HTERT RPE-1 (cell line): ENCODE results near the gene ADPRS.

Experiments
- in situ Hi-C: fragments of 300-500 bp; cut with MboI; formaldehyde crosslinking; loops from 4 replicates; pipeline ENCODE4 v1.14.3; 2020; ENCODE audit warnings: low sequenced_read_pairs

The ADPRS gene

DNA sequence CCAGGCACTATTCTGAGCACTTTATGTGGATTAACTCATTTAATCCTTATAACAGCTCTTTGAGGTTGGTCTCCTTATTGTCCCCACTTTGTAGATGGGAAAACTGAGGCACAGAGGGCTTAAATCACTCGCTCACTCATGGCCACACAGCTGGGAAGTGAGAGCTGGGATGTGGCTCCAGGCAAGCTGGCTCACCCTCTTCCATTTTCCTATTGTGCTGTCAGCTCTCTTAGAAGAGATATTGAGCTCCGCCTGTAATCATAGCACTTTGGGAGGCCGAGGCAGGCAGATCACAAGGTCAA lies 40.2 kb downstream of the ADPRS start:
- in situ Hi-C loops: no loop called here

DNA sequence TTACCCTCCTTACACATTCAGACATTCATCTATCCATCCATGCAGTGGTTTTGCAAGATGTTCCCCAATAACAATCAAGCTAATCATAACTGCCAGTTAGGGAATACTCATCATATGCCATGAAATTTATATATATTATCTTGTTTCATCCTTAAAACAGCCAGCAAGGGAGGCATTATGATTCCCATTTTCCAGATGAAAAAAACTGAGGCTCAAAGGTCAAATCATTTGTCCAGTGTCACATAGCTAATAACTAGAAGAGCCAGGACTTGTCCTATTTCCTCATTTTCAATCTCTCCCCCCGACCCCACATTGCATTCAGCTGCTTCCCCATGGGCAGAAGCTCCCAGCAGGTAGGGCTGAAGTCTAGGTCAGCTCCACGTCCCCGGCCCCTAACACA lies 43.3 kb downstream of the ADPRS start:
- in situ Hi-C loops: no loop called here

DNA sequence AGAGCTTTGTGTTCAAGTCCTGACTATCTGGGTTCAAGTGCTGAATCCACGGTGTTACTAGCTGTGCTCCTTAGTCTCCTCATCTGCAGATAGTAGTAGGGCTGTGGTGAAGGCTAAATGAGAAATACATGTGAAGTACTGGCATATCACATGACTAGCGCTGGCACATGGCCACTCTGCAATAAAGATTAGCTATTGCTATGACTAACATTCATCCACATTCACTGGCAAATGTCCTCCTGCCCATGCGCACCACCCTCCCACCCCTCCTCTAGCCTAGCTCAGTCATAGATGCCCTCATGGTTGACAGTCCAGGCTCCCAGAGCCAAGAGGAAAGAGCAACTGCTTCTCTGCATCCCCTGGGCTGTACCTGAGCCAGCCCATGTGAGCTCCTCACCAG lies 44.8 kb downstream of the ADPRS start:
- in situ Hi-C loops: no loop called here

DNA sequence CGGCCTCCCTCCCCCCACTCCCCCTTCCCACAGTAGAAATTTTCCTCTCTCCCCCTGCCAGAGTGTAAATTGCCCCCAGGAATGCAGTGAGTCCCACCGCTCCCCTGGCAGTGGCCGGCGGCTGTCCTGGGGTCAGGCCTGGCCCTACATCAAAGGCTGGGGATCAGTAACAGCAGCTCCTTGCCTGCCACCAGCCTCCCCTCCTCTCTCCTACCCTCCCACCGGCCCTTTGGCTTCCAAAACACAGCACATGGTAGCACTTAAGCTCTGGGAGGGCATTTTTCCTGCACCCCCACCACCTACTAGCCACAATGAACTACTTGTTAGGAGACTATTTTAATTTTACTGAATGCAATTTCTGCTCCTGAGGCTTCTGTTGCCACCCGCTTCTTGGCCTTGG lies 45.3 kb downstream of the ADPRS start:
- in situ Hi-C loops: no loop called here

DNA sequence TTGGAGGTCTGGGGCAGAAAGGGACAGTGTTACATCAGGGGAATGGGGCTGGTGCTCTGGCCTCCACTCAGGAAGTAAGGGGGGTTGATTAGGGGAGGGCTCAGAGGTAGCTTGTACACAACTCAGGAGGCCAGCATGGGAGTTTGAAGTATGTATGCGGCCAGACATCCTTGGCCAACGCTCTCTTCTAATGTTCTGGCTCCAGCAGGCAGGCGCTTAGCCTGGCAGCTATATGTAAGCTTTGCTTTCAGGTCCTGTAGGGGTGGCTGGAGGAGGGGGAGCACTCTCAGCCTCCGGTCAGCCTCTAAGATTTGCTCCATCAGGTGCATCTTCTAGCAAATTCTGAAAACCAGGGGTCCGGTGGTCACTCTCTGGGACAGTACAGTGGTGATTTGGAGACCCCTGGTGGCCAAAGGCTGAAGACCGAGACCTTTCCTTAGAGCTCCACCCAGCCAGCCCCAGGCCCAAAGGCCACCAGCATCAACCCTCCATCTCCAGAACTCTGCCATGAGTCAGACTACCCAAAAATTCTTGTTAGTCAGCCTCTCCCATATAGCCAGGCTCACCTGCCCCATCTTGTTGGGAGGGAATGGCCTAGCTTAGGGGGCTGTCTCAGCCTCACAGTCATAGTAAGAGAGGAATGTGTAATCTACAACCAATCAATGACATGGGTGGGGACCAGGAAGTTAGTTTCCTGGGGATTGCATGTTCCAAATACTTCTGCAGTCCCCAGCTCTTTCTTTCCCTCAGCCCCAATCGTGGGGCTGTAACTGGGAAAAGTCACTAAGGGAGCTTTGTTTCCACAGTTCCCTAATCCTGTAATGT lies 46.0 kb downstream of the ADPRS start:
- in situ Hi-C loops: no loop called here

GRCh38 chr1:36135330-36135667 lies 46.6 kb downstream of the ADPRS start:
- in situ Hi-C loops: no loop called here

- in situ Hi-C loops: no loop called here
Observed at GRCh38 chr1:36135796-36136195, 47.1 kb downstream of the ADPRS start.

- in situ Hi-C loops: no loop called here
Observed at GRCh38 chr1:36136535-36136934, 47.8 kb downstream of the ADPRS start.

- in situ Hi-C loops: no loop called here
Observed at GRCh38 chr1:36137226-36137625, 48.5 kb downstream of the ADPRS start.

GRCh38 chr1:36137776-36138175 lies 49.1 kb downstream of the ADPRS start:
- in situ Hi-C loops: no loop called here

- in situ Hi-C loops: no loop called here
Observed at GRCh38 chr1:36139521-36139920, 50.8 kb downstream of the ADPRS start.

DNA sequence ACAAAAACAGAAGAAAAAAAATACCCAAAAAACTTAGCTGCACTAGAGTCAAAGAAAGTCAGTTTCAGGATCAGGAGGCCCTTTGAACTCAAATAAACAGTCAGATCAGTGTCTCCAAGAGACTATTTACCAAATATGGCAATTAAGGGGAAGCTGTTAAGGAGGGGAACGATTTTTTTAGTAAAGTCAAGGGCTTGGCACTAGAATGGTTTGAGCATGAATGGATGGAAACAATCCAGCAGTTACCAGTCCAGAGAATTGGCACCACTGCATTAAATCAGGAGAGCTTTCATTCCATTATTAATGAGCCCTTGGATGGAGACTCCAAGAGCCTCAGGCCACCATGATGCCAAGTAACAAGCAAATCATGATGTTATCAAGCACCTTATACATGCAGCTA lies 53.4 kb downstream of the ADPRS start:
- in situ Hi-C loops: no loop called here

DNA sequence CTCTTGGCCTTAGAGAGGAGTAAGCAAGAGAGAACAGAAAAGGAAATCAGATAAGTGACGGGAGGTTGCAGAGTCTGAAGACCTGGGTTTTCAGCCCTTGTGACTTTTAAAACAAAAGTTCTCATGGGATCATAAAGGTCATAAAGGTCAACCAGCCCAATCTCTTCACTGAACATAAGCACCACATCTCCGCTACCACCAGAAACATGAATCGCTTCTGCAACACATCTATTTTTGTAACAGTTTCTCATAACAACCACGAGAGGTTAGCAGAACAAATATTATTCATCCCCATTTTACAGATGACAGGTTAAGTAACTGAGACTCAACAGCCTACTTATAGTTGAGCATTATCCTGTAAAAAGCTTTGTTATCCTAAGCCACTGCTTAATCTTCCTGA lies 54.7 kb downstream of the ADPRS start:
- in situ Hi-C loops: no loop called here
